Left hindlimb (tissue), 1 donor: ENCODE measurements around the gene ZNF619.
"Not testable (repeated sequence)": the region's sequence is repeated elsewhere in the genome, so short reads cannot be mapped to it uniquely, and the experiment has no call there.

Experiments
- DNase-seq: peaks from one replicate; pipeline ENCODE4 v3.0.0-alpha.2; 2018

The ZNF619 gene

DNA sequence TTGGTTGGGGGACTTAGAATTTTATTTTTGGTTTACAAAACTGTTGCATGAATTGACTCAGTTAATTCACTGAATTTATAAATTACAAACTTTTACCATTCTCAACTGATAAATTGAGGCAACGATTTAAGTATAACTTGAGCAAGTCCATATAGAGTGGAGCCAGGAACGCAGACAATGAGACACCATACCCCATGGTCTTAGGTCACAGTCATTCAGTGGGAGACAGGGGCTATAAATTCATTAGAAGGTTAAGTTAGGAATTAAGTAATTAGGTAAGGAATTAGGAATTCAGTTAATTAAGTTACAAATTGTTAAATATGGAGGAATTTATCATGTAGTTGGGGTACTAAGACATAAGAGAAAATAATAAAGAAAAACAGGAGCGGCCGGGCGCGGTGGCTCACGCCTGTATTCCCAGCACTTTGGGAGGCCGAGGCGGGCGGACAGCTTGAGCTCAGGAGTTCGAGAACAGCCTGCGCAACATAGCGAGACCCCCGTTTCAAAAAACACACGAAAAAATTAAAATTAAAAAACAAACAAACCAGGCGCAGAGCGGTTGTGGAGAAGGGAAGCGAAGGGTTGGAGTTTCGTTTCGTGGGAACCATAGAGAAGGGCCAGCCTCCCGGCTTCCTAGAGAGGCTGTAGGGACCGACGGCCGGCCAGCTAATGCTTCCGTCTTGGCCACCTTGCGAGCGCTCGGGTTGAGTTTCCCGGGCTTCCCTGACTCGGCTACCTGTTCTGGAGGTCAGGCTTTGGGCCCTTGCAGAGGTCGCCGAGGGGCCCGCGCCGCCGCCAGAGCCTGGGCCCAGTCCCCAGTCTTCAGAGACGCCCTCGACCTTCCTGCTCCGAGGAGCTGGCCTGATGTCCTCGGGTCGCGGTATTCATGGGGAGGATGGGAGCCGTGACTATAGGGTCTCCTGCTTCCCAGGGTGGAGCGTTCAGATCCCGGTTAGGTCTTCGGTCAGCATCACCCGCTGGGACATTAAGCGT is at the start of gene ZNF619:
ZNF619 (plus strand) TSS at position 645 of the 993 bp plus-strand sequence. CDS start 858 bp downstream, outside the sequence.
- DNase-seq: peak; percentile 78

DNA sequence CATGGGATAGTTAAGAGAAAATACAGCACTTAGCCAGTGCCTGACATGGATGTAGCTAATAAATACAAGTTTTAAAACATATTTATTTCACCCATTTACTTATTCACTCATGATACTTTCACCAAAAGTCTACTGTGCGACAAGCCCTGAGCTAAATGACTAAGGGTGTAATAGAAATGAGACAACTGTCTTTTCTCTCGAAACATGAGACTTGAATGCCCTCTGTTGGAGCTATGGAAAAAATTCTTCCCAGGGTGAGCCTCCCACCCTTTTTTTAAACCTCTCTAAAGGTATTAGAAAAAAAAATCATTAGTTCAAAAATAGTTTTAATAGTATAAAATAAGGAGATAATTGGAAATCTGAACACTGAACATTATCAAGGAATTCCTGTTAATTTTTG is 44.1 kb upstream of the ZNF619 start:
- DNase-seq: no peak

GRCh38 chr3:40437889-40438288 is 39.0 kb upstream of the ZNF619 start:
- no peak for DNase-seq

DNA sequence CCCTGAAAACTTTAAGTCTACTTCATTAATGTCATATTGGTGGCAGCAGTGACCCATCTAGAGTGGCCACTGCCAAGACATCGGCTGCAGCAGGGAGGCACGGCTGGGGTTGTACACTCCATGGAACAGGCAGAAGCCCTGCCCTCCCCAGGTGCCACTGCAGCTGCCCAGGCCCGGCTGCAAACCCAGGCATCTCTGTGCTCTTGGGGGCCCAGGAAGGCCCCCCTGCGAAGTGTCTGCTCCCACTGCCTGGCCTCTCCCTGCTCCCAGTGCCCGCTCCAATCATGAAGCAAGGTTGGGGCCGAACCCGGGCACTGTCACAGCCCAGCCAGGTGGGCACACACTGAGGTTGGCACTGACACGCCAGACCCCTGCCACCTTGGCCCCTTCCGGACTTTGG is 31.9 kb upstream of the ZNF619 start:
- no peak for DNase-seq

DNA sequence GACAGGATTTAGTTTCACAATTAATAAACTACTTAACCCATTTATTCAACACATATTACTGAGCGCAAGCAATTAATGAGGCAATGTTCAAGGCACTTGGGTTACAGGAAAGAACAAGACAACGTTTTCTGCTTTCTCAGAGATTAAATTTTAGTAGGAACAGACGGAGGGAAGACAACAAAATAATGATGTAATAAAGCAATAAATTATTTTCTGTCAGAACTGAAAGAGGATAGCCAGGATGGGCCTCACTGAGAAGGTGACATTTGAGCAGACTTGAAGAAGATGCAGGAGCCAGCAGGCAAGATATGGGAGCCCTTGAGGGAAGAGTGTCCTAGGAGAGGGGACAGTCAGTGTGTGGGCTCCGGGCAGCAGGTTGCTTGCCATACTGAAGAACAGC is 31.0 kb upstream of the ZNF619 start:
- no peak for DNase-seq

DNA sequence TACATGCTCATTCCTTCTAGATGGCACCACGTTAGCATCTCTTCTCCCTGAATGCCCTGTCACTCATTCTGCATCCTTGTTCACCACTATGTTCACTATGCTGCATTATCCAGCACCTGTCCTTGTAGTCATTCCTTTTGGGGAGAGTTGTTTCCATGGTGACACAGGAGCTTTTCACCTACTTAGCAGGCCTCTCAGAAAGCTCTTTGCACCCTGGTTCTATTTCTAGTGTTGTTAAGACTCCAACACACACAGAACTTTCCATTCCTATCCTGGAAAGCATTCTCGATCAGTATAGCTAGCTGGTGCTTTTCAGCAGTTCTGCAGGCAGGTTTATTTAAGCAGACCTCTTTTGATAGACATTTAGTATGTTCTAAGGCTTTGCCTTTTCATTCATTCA is 26.5 kb upstream of the ZNF619 start:
- DNase-seq: no peak

GRCh38 chr3:40451551-40451950 is 25.4 kb upstream of the ZNF619 start:
- DNase-seq: no peak

DNA sequence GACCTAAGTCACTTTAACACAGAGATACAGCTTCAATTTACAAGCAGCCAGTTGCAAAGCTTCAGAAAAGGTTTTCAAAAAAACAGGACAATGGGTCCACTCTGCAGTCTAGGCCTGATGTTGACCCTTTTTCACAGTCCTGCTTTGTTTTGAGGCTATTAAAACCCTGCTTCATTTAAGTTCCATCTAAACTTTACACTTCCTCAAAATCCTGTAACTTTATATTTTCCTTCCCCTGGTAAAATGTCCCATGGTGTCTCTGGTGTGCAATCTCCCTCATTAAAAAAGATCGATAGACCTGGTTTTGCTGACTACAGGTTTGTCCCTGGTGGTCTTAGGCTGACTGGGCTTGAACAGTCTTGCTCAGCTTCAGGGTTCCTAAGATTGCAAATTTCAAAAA is 24.9 kb upstream of the ZNF619 start:
- DNase-seq: no peak

- DNase-seq: no peak
Observed at GRCh38 chr3:40452562-40452875, 24.4 kb upstream of the ZNF619 start.

GRCh38 chr3:40452876-40453730 is 23.8 kb upstream of the ZNF619 start:
- DNase-seq: peak; percentile 98

- no peak for DNase-seq
Observed at GRCh38 chr3:40453933-40454332, 23.0 kb upstream of the ZNF619 start.

DNA sequence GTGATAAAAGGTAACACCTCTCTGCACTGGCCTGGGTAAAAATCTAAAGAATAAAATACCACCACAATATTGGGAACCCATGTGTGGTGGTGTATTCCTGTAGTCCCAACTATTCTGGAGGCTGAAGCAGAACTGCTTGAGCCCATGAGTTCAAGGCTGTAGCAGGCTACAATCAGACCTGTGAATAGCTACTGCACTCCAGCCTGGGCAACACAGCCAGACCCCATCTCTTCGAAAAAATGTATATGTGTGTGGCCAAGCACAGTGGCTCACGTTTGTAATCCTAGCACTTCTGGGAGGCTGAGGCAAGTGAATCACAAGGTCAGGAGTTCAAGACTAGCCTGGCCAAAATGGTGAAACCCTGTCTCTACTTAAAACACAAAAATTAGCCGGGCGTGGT is 21.6 kb upstream of the ZNF619 start:
- DNase-seq: no peak

DNA sequence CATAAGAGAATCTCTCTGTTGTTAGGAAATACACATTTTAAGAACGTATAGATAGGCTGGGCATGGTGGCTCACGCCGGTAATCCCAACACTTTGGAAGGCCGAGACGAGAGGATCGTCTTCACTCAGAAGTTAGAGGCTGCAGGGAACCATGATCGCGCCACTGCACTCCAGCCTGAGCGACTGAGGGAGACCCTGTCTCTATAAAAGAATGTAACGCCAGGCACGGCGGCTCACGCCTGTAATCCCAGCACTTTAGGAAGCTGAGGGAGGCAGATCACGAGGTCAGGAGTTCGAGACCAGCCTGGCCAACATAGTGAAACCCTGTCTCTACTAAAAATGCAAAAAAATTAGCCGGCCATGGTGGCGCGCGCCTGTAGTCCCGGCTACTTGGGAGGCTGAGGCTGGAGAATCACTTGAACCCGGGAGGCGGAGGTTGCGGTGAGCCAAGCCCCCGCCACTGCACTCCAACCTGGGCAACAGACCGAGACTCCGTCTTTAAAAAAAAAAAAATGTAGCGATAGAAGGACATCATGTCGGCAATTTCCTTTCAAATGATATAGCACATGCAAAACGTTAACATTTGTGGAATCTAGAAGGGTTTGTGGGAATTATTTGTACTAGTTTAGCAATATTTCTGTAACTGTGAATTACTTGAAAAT is 20.5 kb upstream of the ZNF619 start:
- no peak for DNase-seq

- peak; percentile 97 for DNase-seq
Observed at GRCh38 chr3:40456940-40457823, 19.7 kb upstream of the ZNF619 start, which contains the start of gene RPL14. Gene RPL14, plus strand, starts transcription at chr3:40457339. Its CDS starts 133 bp downstream, at chr3:40457472.

DNA sequence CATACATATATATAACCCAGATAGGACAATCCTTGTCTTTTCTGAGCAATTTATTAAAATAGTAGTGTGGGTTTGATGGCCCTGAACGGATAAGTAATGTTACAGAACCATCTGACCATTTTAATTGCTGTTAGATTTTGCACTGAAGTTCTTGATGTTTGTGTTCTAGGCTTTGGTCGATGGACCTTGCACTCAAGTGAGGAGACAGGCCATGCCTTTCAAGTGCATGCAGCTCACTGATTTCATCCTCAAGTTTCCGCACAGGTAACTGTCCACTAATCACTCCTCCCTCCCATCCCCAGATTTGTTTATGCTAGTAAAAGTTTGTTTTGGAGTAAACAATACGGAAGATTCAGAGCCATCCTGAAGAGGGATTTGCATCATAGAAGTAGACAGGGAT is 18.4 kb upstream of the ZNF619 start:
- no peak for DNase-seq

DNA sequence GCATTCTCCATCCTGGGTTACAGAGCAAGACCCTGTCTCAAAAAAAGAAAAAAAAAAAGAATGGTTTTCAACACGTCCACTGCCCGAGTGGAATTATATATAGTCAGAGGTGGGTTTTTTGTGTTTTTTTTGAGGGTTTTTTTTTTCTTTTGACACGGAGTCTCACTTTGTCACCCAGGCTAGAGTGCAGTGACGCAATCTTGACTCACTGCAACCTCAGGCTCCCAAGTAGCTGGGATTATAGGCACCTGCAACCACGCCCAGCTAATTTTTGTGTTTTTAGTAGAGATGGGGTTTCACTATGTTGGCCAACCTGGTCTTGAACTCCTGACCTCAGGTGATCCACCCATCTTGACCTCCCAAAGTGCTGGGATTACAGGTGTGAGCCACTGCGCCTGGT is 16.4 kb upstream of the ZNF619 start:
- DNase-seq: not testable (repeated sequence)

DNA sequence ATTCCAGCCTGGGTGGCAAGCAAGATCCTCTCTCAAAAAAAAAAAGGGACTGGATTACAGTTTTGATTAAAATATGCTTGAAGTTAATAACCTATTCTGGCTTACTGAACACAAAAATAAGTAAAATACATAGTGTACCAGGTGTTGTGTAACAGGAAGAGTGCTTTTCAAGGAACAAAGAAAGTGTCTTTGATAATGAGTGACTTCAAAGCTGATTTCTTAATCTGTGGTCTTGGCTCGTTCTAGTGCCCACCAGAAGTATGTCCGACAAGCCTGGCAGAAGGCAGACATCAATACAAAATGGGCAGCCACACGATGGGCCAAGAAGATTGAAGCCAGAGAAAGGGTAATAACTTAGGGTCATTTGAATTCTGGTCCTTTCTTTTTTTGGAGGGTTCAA is 15.8 kb upstream of the ZNF619 start:
- DNase-seq: no peak

- DNase-seq: not testable (repeated sequence)
Observed at GRCh38 chr3:40462838-40463237, 14.1 kb upstream of the ZNF619 start.

GRCh38 chr3:40463579-40463978 is 13.3 kb upstream of the ZNF619 start:
- DNase-seq: no peak

DNA sequence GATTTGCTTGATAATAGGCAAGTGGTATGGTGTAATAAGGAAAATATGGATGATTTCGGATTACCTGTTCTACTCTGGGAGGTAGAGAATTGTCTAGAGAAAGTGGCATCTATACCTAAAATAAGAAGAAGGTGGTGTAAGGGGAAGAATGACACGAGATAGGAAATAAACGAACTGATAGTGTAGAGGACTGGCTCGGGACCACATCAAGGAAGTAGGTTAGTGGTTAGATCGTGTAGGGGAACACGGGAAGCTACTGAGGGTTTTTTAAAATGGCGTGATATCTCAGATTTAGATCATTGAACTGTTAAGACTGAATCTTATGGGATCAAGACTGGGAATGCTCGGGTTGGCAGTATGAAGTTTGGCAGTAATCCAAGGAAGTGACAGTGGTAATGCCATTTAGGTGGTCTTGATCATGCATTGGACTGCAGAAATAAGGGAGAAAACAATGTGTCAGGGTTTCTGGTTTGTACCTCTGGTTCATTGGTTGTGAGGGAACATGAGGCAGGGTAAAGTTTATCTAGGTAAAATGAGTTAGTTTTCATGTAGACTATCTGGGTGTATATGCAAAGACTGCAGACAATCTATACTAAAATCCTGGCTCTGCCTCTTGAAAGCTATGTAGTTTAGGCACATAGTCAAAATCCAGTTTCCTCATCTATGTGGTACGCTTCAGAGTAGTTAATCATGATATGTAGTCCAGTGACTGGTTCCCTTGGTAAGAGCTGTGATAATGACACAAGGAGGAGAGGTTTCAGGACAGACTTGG is 12.4 kb upstream of the ZNF619 start:
- no peak for DNase-seq

DNA sequence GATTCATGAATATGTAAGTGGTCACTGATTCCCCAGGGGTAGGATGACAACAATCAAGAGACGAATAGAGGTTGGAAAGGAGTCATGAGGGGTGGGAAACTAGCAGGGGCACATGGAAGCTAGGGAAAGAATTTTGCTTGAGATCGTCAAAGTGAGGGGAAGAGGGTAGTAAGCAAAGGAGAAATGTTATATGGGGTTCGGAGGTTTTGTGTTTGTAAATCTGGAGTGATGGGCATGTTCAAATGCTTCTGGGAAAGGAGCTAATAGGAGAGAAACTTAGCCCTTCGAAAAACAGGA is 11.9 kb upstream of the ZNF619 start:
- DNase-seq: no peak

DNA sequence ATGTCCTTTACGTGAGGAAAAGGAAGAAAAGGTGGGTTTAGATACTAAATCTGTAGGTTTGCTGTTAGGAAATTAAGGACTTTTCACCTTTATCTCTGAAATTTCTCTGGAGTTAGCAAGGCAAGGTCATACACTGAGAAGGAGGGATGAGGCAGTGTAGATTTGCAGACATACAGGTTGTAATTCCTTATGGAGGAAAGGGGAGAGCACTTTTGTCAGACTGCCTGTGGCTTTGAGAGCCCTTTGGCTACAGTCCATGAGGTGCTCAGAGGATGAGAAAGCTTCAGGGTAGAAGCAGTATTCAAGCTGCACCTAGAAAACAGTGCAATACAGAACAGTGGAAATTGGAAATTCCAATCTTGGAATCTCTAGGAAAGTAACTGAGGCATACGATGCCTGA is 11.5 kb upstream of the ZNF619 start:
- no peak for DNase-seq
